SU-DHL-6 (cell line): ENCODE data around the gene TMEM184A.

ENCODE experiments used
- H2AFZ ChIP-seq: fragments of 200-600 bp; sonication (generic); 2 replicates; pipeline ENCODE4 v1.6.1; 2014; ENCODE audit warnings: low read depth, mild to moderate bottlenecking, moderate library complexity, mixed read lengths, antibody characterized with exemption, low read length; ENCODE audit not compliant: severe bottlenecking
- H3F3A ChIP-seq: fragments of 200-600 bp; shearing (Covaris generic); 2 replicates; pipeline ENCODE4 v1.6.0; 2016; ENCODE audit warnings: antibody characterized with exemption, mild to moderate bottlenecking; ENCODE audit not compliant: insufficient read depth
- H3K27ac ChIP-seq: fragments of 200-600 bp; sonication (generic); 2 replicates; pipeline ENCODE4 v1.5.1; 2016; ENCODE audit warnings: low read depth, mild to moderate bottlenecking, low read length, moderate library complexity, mixed read lengths
- H3K27me3 ChIP-seq: fragments of 200-600 bp; sonication (generic), shearing (Covaris generic); 2 replicates; pipeline ENCODE4 v1.6.0; 2014; ENCODE audit warnings: mild to moderate bottlenecking, low read length
- H3K36me3 ChIP-seq: fragments of 200-600 bp; sonication (generic); 2 replicates; pipeline ENCODE4 v1.6.1; 2014; ENCODE audit warnings: mild to moderate bottlenecking, low read length, mixed read lengths
- H3K4me2 ChIP-seq: fragments of 300-600, 200-600 bp; shearing (Covaris generic), sonication (generic); 2 replicates; pipeline ENCODE4 v1.6.0; 2014; ENCODE audit warnings: low read length, low read depth, mild to moderate bottlenecking; ENCODE audit not compliant: poor library complexity, severe bottlenecking
- H3K4me3 ChIP-seq: fragments of 200-600 bp; sonication (generic); 2 replicates; pipeline ENCODE4 v1.5.1; 2014; ENCODE audit warnings: antibody characterized with exemption, low read length, mild to moderate bottlenecking, mixed read lengths; ENCODE audit not compliant: insufficient read depth, poor library complexity, severe bottlenecking
- H3K79me2 ChIP-seq: fragments of 200-600 bp; sonication (generic); 2 replicates; pipeline ENCODE4 v1.6.1; 2014; ENCODE audit warnings: mild to moderate bottlenecking, low read length, moderate library complexity; ENCODE audit not compliant: insufficient read depth
- H3K9ac ChIP-seq: fragments of 200-600 bp; sonication (generic); 2 replicates; pipeline ENCODE4 v1.7.0; 2014; ENCODE audit warnings: mild to moderate bottlenecking, low read length
- H3K9me2 ChIP-seq: fragments of 200-600 bp; sonication (generic); replicated peaks from 2 replicates; pipeline ENCODE4 v1.6.1; 2014; ENCODE audit warnings: low read length; ENCODE audit not compliant: insufficient read depth
- H3K9me3 ChIP-seq: fragments of 200-600 bp; sonication (generic); 2 replicates; pipeline ENCODE4 v1.6.1; 2014; ENCODE audit warnings: low read length, mixed read lengths; ENCODE audit not compliant: insufficient read depth
- H4K20me1 ChIP-seq: fragments of 200-600 bp; sonication (generic); 2 replicates; pipeline ENCODE4 v1.6.1; 2014; ENCODE audit warnings: low read depth, mild to moderate bottlenecking, antibody characterized with exemption, low read length, moderate library complexity, mixed read lengths
- EZH2phosphoT487 ChIP-seq: fragments of 200-600 bp; sonication (generic), shearing (Covaris generic); conservative IDR thresholded peaks from 2 replicates; pipeline ENCODE4 v1.6.1; 2018; ENCODE audit warnings: mild to moderate bottlenecking, antibody characterized with exemption, low read length, moderate library complexity, mixed read lengths
- TF ChIP-seq, protein P1 (sequence below): fragments of 200-600 bp; sonication (generic); IDR thresholded peaks from one replicate; pipeline ENCODE4 v1.5.1; 2017; ENCODE audit warnings: antibody characterized with exemption, mild to moderate bottlenecking, low read length, moderate library complexity; ENCODE audit not compliant: insufficient read depth, poor library complexity, severe bottlenecking

TMEM184A gene

DNA sequence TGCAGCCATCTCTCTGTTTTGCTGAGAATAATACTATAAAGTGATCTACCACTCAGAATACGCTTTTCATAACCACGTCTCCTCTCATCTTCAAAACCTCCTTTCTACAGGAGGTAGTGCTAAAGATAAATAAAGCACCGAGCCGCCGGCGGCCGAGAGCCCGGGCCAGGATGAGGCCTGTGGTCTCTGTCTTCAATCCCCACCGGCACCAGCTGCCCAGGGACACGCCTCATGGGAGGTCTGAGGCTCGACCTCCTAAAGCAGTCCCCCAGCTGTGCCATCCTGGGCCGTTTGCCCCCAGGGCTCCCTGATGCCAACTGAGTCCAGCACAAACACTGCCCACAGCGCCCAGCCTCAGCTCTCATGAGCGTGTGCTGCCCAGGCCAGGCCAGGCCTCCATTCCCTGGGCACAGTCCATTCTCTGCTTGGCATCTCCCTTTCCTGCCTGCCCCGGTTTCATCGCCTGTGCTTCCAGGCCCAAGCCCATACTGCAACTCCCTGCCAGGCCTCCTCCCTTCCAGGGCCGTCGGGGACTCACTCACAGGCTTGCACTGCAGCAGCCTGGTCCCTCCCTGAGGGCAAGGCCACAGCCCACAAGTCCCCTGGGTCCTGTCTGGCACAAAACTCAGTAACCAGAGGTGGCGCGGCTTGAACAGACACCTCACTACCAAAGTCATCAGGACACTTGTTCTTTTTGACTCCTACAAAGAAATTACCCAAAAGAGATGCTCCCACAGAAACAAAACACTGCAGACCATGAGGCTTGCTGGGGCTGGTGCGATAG is 54.3 kb downstream of the TMEM184A start:
- Histone ChIP-seq H3K27ac (no peak overlapping the region), H3K79me2 (peaks cover 30% of the 10 kb centered on the region), H3K27me3 (no peaks in the 10 kb centered on the region), H2AFZ (no peak overlapping the region), H4K20me1 (no peaks in the 10 kb centered on the region), H3K9ac (no peak overlapping the region), H3K9me2 (no peaks in the 10 kb centered on the region), H3K36me3 (no peaks in the 10 kb centered on the region), H3K4me3 (no peak overlapping the region), H3F3A (no peaks in the 10 kb centered on the region), H3K4me2 (no peak overlapping the region), H3K9me3 (no peaks in the 10 kb centered on the region)
- TF ChIP-seq, protein P1, sequence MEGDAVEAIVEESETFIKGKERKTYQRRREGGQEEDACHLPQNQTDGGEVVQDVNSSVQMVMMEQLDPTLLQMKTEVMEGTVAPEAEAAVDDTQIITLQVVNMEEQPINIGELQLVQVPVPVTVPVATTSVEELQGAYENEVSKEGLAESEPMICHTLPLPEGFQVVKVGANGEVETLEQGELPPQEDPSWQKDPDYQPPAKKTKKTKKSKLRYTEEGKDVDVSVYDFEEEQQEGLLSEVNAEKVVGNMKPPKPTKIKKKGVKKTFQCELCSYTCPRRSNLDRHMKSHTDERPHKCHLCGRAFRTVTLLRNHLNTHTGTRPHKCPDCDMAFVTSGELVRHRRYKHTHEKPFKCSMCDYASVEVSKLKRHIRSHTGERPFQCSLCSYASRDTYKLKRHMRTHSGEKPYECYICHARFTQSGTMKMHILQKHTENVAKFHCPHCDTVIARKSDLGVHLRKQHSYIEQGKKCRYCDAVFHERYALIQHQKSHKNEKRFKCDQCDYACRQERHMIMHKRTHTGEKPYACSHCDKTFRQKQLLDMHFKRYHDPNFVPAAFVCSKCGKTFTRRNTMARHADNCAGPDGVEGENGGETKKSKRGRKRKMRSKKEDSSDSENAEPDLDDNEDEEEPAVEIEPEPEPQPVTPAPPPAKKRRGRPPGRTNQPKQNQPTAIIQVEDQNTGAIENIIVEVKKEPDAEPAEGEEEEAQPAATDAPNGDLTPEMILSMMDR: no peak
- TF ChIP-seq EZH2phosphoT487: no peak

DNA sequence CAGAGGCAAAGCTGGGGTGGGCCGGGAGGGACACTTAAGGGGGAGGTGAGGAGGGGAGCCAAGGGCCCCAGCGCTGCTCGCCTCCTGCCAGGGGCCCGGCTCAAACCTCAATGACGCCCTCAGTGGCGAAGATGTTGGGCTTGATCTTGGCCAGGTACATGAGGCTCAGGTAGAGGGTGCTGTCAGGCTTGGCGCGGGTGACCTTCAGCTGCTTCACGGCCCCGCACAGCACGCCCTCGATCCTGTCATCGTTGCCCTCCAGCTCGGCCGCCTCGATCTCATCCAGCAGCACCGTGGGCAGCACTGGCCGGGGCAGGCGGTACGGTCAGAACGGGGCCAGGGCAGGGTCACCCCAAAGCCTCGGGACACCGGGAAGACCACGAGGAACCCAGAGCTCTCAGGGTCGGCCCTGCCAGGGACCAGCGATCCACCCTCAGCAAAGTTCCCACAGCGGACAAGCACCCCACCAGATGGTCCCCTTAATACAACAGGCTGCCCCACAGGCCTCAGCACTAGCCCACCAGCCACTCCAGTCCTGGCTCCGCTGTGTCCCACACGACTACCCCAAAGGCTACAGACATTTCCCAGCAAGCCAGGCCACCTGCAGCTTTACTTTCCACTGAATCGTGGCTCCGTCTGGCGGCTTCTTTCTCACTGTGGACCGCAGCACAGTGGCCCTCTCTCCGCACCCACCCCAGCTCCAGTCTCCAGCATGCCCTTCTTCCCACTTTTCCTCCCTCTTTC is 55.8 kb downstream of the TMEM184A start:
- no peaks in the 10 kb centered on the region for H3K9me3 ChIP-seq
- H2AFZ ChIP-seq: no peak overlapping the region
- no peak overlapping the region for H3K9ac ChIP-seq
- no peak overlapping the region for H3K27ac ChIP-seq
- H4K20me1 ChIP-seq: no peaks in the 10 kb centered on the region
- H3K27me3 ChIP-seq: no peaks in the 10 kb centered on the region
- H3F3A ChIP-seq: no peaks in the 10 kb centered on the region
- no peaks in the 10 kb centered on the region for H3K36me3 ChIP-seq
- H3K4me2 ChIP-seq: no peak overlapping the region
- H3K79me2 ChIP-seq: peaks cover 30% of the 10 kb centered on the region
- H3K9me2 ChIP-seq: no peaks in the 10 kb centered on the region
- TF ChIP-seq, protein P1: no peak
- no peak for TF ChIP-seq EZH2phosphoT487
- no peak overlapping the region for H3K4me3 ChIP-seq

DNA sequence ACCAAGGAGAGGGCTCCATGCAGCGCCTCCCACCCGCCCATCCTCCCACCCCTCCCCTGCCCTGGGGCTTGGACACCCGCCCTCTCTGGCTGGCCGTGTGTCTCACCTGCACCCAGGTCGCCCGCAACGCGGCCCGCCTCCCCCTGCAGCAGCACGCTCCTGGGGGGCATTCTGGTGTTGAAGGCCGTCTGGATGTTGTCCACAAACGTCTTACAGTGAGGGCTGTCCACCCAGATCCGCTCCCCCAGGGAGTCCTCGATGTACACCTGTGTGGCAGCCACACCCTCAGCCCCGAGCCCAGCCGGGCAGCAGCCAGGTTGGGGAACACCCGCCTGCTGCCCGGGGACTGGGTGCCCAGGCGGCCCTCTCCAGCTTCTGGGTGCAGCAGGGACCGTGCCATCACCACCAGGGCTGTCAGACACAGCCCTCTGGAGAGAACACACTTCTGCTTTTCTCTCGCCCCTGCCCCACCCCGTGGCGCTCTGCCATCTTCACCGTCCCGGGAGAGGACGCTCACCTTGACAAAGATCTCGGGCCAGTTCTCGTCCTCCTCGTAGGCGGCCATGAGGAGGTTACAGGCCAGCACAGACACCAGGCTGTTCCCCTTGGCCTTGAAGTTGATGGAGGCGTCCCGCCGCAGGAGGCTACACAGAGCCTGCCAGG is 56.5 kb downstream of the TMEM184A start:
- Histone ChIP-seq H3K9me2 (no peaks in the 10 kb centered on the region), H3K4me3 (no peak overlapping the region), H3K4me2 (no peak overlapping the region), H3K9me3 (no peaks in the 10 kb centered on the region), H3K36me3 (no peaks in the 10 kb centered on the region), H3K27ac (no peak overlapping the region), H3K79me2 (peaks cover 30% of the 10 kb centered on the region), H3K9ac (no peak overlapping the region), H3K27me3 (no peaks in the 10 kb centered on the region), H3F3A (no peaks in the 10 kb centered on the region), H2AFZ (no peak overlapping the region), H4K20me1 (no peaks in the 10 kb centered on the region)
- TF ChIP-seq EZH2phosphoT487: no peak
- TF ChIP-seq, protein P1: no peak
